HEK293 (cell line): ENCODE measurements around the gene DNAJC3.

Experiments used
- CTCF ChIA-PET: fragments of 350-600 bp; formaldehyde crosslinking; extraction: SDS; loops from one replicate; lab custom pipeline; 2021; ENCODE audit warnings: antibody characterized with exemption; lab: Yijun Ruan, JAX
- POLR2A ChIA-PET: fragments of 300-600 bp; formaldehyde crosslinking; extraction: SDS; loops from one replicate; lab custom pipeline; 2020; ENCODE audit warnings: antibody characterized with exemption, inconsistent platforms; lab: Yijun Ruan, JAX
- H3K27ac ChIP-seq: fragments of 200-500 bp; sonication (Bioruptor generic); 2 replicates; pipeline ENCODE4 v1.5.1; 2014; ENCODE audit warnings: low read depth, low read length, control low read depth, inconsistent platforms; ENCODE audit errors: extremely low read depth
- H3K36me3 ChIP-seq, 2 experiments: fragments of 200-500 bp in 1 of 2; sonication (Bioruptor generic) in 1 of 2; 1 replicate in 1 of 2; 2 replicates in 1 of 2; pipeline ENCODE4 v1.5.1; 2014 to 2017; ENCODE audit warnings: inconsistent platforms in 2 of 2, low read length in 2 of 2; ENCODE audit not compliant: control insufficient read depth in 2 of 2, insufficient read depth in 1 of 2
- H3K4me1 ChIP-seq: fragments of 200-500 bp; sonication (Bioruptor generic); 2 replicates; pipeline ENCODE4 v1.5.1; 2014; ENCODE audit warnings: mild to moderate bottlenecking, low read length, inconsistent platforms; ENCODE audit not compliant: control insufficient read depth, insufficient read depth
- H3K4me3 ChIP-seq: 2 replicates; pipeline ENCODE4 v1.5.1; 2011; ENCODE audit warnings: low read depth, mild to moderate bottlenecking, control low read depth, low read length, moderate library complexity
- H3K9me3 ChIP-seq: fragments of 200-500 bp; sonication (Bioruptor generic); 2 replicates; pipeline ENCODE4 v1.5.1; 2014; ENCODE audit warnings: low read depth, low read length, inconsistent platforms; ENCODE audit not compliant: control insufficient read depth, insufficient read depth
- GLIS1 ChIP-seq: fragments of 450-650 bp; formaldehyde crosslinking; IDR thresholded peaks from 2 replicates; pipeline ENCODE4 v1.5.1; 2016; ENCODE audit warnings: missing biosample characterization, missing genetic modification characterization
- KLF1 ChIP-seq: fragments of 450-650 bp; formaldehyde crosslinking; IDR thresholded peaks from 2 replicates; pipeline ENCODE4 v1.5.1; 2016; ENCODE audit warnings: missing biosample characterization, missing genetic modification characterization
- PATZ1 ChIP-seq: fragments of 450-650 bp; formaldehyde crosslinking; IDR thresholded peaks from 2 replicates; pipeline ENCODE4 v1.5.1; 2016; ENCODE audit warnings: missing biosample characterization, missing genetic modification characterization
- SALL2 ChIP-seq: fragments of 450-650 bp; formaldehyde crosslinking; IDR thresholded peaks from 2 replicates; pipeline ENCODE4 v1.5.0; 2017; ENCODE audit warnings: missing biosample characterization, mild to moderate bottlenecking, missing genetic modification characterization, borderline replicate concordance
- ZBTB11 ChIP-seq: fragments of 450-650 bp; formaldehyde crosslinking; conservative IDR thresholded peaks from 2 replicates; pipeline ENCODE4 v1.5.1; 2016; ENCODE audit warnings: low read depth, missing biosample characterization, missing genetic modification characterization
- ZEB2 ChIP-seq: fragments of 450-650 bp; formaldehyde crosslinking; IDR thresholded peaks from 2 replicates; pipeline ENCODE4 v1.5.1; 2016; ENCODE audit warnings: missing biosample characterization, missing genetic modification characterization
- ZFHX2 ChIP-seq: fragments of 450-650 bp; formaldehyde crosslinking; conservative IDR thresholded peaks from 2 replicates; pipeline ENCODE4 v1.5.1; 2016; ENCODE audit warnings: missing biosample characterization, missing genetic modification characterization
- ZNF324 ChIP-seq: fragments of 450-650 bp; formaldehyde crosslinking; IDR thresholded peaks from 2 replicates; pipeline ENCODE4 v1.5.1; 2016; ENCODE audit warnings: missing biosample characterization, missing genetic modification characterization
- ZNF335 ChIP-seq: fragments of 450-650 bp; formaldehyde crosslinking; conservative IDR thresholded peaks from 2 replicates; pipeline ENCODE4 v1.5.1; 2016; ENCODE audit warnings: missing biosample characterization, missing genetic modification characterization
- ZNF341 ChIP-seq: fragments of 450-650 bp; formaldehyde crosslinking; IDR thresholded peaks from 2 replicates; pipeline ENCODE4; 2016; ENCODE audit warnings: low read depth, missing biosample characterization, missing genetic modification characterization
- ZNF48 ChIP-seq: fragments of 450-650 bp; formaldehyde crosslinking; IDR thresholded peaks from 2 replicates; pipeline ENCODE4 v1.5.1; 2016; ENCODE audit warnings: missing biosample characterization, missing genetic modification characterization
- TF ChIP-seq, protein P1 (sequence below): fragments of 450-650 bp; formaldehyde crosslinking; conservative IDR thresholded peaks from 2 replicates; pipeline ENCODE4 v1.5.1; 2016; ENCODE audit warnings: low read depth, missing biosample characterization, missing genetic modification characterization

Gene DNAJC3

GRCh38 chr13:95740071-95740978 lies 63.4 kb downstream of the DNAJC3 start (continued):
- 0 out of 2 replicates have a peak, but pooled peaks have one; percentile 27 for TF ChIP-seq ZEB2 (tag by site-specific recombination)
- peak; percentile 51 for TF ChIP-seq GLIS1
- TF ChIP-seq ZBTB11 (tag by site-specific recombination) = peak; percentile 58
- peak; percentile 49; the same call in 1 of the 2 replicates for TF ChIP-seq KLF1 (tag by site-specific recombination)
- peak; percentile 83 for TF ChIP-seq ZNF341 (tag by site-specific recombination)
- TF ChIP-seq, protein P1, sequence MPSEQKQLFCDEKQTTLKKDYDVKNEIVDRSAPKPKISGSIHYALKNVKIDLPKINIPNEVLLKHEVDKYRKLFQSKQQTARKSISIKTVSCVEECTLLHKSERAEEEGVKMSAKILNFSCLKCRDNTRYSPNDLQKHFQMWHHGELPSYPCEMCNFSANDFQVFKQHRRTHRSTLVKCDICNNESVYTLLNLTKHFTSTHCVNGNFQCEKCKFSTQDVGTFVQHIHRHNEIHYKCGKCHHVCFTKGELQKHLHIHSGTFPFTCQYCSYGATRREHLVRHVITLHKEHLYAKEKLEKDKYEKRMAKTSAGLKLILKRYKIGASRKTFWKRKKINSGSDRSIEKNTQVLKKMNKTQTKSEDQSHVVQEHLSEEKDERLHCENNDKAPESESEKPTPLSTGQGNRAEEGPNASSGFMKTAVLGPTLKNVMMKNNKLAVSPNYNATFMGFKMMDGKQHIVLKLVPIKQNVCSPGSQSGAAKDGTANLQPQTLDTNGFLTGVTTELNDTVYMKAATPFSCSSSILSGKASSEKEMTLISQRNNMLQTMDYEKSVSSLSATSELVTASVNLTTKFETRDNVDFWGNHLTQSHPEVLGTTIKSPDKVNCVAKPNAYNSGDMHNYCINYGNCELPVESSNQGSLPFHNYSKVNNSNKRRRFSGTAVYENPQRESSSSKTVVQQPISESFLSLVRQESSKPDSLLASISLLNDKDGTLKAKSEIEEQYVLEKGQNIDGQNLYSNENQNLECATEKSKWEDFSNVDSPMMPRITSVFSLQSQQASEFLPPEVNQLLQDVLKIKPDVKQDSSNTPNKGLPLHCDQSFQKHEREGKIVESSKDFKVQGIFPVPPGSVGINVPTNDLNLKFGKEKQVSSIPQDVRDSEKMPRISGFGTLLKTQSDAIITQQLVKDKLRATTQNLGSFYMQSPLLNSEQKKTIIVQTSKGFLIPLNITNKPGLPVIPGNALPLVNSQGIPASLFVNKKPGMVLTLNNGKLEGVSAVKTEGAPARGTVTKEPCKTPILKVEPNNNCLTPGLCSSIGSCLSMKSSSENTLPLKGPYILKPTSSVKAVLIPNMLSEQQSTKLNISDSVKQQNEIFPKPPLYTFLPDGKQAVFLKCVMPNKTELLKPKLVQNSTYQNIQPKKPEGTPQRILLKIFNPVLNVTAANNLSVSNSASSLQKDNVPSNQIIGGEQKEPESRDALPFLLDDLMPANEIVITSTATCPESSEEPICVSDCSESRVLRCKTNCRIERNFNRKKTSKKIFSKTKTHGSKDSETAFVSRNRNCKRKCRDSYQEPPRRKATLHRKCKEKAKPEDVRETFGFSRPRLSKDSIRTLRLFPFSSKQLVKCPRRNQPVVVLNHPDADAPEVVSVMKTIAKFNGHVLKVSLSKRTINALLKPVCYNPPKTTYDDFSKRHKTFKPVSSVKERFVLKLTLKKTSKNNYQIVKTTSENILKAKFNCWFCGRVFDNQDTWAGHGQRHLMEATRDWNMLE = 0 out of 2 replicates have a peak, but pooled peaks have one; percentile 4
- peak; percentile 27; the same call in 1 of the 2 replicates for TF ChIP-seq ZFHX2 (tag by site-specific recombination)

DNA sequence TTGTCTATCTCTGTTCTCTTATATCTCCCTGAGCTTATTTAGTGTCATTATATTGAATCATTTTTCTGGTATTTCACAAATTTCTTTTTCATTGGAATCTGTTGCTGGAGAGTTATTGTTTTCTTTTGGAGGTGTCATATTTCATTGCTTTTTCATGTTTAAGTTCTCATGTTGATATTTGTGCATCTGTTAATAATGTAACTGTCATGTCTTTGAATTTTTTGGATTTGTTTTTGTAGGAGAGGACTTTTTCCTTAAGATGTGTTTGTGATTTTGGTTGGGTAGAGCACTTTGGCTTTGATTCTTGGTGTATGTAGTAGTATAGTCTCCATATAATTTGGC lies 64.0 kb downstream of the DNAJC3 start:
- CTCF ChIA-PET = interaction anchor here (0.8 kb wide), 1 partner anchor 34 kb away, joined by 3 read pairs; no protein-coding TSS in a partner anchor
- TF ChIP-seq ZNF341 (tag by site-specific recombination) (no peak), PATZ1 (no peak), ZNF48 (tag by site-specific recombination) (no peak), ZNF324 (tag by site-specific recombination) (no peak), ZNF335 (tag by site-specific recombination) (no peak), SALL2 (no peak)
- TF ChIP-seq, protein P1 = 0 out of 2 replicates have a peak, but pooled peaks have one; percentile 5
- TF ChIP-seq, all 188 proteins: peak for 1
- Histone ChIP-seq H3K36me3 (no peaks in the 10 kb centered on the region), H3K27ac (no peak overlapping the region), H3K4me3 (no peak overlapping the region), H3K9me3 (no peaks in the 10 kb centered on the region), H3K4me1 (peaks cover 4% of the 10 kb centered on the region; the same call in 1 of the 2 replicates)
- POLR2A ChIA-PET = no interaction called here
